Measurements from ENCODE around the gene PRR36.

Gene PRR36

DNA sequence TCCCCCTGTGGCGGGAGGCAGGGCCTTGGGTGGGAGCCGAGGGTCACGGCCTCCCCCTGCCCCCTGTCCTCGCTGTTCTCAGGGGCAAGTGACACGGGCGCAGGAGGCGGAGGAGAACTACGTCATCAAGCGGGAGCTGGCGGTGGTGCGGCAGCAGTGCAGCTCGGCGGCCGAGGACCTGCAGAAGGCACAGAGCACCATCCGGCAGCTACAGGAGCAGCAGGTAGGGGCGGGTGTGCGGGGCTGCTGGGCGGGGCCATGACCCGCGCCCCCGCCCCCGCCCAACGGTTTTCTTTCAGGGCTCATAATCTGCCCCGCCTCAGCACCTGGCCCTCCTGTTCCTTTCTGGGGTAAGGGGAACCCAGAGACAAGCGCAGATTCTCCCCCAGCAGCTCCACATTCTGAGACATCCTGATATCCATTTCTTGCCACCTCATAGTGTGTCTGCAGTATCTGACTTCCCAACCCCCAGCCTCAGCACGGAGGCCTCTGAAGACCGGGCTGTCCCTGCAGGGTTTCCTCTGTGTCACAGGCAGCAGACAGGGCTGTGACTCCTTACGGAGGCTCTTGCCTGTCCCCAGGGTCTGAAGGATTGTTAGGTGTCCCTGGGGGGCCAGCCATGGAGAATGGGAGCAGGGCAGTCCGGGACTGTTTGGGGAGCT is 15.9 kb downstream of the PRR36 start:
- no peak for DNase-seq

DNA sequence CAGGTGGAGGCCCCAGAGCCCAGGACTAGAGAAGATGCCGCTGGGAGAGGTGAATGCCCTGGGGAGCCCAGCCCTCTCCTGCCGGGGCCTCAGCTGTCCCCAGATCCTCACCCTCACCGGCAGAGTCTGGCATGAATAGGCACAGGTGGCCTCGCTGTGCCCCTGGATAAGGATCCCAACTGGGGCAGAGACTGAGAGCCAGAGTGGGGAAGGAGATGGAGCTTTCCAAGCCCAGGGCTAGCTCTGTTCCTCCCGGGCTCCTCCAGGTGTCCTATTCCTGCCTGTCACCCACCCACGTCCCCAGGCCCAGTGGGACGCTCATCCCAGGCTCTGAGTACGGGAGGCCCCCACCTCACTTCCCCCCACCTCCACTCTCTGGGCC is 16.5 kb downstream of the PRR36 start:
- no peak for DNase-seq

- DNase-seq = no peak
Measured at GRCh38 chr19:7856679-7857663, 17.2 kb downstream of the PRR36 start.

DNA sequence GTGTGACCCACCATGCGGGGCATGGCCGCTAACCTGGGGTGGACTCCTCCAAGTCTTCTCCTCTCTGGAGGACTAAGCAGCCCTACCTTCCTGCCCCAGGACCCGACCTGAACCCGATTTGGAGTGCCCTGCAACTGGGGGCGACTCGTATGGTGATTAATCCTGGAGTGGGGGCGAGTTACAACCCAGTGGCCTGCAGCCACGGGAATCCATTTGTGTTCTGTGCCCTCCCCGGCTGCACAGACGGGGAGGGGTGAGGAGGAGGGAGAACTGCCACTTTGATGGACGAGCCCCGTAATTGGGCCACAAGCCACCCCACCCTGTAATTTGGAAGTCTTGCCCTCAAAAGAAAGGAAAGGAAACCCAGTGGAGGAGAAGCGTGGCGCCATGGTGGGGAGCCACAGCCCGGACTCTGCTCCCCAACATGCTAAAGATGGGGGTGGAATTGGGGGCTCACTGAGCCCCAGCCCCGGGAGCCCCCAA is 18.0 kb downstream of the PRR36 start:
- no peak for DNase-seq

DNA sequence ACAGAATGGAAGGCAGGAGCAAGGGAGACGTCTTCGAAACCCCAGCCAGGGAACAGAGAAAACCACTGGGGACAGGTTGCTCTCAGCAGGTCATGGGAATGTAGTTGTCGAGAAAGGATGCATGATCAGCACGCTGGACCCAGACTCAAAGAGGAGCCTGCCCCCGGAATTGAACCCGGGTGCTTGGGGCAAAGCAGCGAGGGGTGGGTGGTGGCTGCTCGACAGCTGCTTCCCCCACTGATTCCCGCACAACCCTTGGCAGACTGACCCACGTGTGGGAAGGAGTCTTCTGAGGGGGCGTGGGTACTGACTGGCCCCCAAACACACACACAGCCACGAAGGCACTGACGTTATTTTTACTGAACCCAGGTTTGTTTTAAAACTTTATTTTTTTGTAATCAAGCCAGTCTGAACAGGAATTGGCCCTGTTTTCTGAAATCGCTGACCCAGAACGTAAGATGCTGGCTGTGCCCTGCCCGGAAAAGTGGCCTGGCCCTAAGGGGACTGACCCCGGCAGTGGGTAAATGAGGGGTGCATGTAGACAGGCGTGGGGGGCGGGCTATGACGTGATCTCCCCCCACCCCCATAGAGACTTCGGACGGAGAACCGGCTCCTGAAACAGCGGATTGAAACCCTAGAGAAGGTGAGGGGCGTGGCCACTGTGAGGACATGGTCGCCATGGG is 18.6 kb downstream of the PRR36 start:
- no peak for DNase-seq

DNA sequence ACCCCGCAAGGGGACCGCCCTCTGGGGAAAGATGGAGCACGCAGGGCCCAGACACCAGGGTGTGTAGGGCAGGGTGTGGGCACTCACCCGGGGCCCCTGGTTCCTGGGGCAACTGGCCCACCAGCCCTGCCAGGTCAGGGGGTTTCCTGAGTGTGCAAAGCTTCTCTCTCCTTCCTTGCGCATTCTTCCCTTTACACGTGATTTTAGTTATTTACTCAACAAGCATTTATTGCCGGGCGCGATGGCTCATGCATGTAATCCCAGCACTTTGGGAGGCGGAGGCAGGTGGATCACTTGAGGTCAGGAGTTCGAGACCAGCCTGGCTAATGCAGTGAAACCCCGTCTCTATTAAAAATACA is 20.4 kb downstream of the PRR36 start:
- no peak for DNase-seq

GRCh38 chr19:7852851-7853769 is 21.1 kb downstream of the PRR36 start:
- peak; percentile 76 for DNase-seq

DNA sequence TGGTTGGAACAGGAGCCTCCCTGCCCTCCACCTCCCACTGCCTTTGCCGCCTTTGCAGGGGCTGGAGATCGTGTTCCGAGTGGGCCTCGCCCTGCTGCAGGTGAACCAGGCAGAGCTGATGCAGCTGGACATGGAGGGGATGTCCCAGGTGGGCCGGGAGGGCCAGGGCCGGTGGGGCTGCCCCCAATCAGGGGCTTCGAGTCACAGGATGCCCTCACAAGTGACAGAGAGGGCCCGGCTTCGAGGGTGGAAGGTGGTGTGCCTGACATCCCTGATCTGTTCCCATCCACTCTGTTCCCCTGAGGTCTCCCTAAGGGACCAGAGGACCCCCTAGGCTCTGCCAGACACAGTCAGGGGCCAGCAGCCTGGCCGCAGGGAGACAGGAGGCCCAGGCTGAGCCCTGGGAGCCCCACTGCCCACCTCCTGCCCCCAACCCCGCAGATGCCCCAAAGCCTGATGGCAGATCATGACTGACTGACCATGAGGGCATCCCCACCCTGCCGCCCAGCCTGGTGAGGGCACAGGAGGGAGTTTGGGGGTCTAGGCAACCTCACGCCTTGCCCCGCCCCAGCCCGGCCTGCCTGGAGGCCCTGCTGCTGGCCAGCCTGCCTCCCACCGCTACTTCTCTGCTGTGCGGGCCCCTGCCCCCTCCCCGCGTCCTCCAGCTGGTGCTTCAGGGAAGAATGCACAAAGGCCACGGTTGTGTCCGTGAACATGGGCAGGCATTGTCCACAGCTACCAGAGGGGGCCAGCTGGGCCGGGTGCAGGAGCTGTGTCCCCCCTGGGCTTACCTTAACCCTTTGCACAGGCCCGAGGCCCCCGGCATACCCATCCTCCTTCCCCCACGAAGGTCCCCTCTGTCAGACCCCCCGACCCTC is 22.3 kb downstream of the PRR36 start:
- DNase-seq = no peak

DNA sequence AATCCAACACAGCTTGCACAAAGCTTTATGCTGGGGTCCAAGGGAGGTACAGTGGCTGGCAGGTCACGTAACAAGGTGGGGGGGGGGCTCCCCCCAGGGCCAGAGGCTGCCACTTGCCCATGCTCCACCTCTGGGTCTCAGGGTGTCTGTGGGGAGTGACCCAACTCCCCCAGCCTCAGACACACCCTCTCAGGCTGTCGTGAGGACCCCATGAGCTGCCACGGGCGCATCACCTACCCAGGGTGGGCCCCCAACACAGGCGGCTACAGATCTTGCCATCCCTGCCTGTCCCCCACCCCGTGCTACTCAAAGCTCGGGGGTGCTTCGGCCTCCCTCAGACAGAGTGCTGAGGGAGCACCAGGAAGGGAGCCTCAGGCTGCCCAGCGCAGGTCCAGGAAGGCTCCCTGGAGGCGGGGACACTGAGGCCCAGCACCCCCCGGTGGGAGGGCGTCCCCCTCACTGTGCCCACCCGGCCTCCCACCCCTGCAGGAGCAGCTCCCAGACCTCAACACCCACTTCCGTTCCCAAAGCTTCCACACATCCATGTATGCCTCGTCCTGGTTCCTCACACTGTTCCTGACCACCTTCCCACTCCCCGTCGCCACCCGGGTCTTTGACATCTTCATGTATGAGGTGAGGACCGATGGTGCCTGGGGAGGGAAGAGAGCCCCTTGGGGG is 23.1 kb downstream of the PRR36 start:
- DNase-seq = no peak

DNA sequence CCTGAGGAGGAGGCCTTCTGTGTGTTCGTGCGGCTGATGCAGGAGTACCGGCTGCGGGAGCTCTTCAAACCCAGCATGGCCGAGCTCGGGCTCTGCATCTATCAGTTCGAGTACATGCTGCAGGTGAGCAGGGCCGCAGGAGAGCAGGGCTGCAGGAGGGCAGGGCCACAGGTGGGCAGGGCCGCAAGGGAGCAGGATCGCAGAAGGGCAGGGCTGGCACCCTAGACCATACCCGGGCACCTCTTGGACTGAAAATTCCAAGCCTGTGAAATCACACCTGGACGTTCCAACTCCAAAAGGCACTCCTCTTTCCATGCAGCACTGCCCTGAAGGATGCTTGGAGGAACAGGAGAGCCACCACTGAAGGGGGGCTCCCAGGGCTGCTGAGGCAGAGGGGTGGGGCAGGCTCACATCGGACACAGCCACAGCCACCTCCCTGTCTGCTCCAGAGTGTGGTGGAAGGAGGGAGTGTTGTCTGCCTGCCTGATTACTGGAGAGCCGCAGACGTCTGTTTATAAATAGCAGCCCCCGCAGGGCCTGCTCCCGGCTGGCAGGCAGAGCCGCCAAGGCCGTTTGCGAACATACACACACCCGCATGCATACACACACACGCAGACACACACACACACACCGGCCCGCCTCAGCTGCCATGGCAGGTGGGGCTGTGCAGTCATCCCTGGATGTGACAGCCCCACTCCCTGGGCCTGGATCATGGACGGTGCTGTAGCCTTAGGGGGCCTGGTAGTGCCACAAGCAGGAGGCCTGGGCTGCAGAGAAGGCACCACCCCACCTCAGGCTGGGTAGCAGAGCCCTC is 24.0 kb downstream of the PRR36 start:
- no peak for DNase-seq

- no peak for DNase-seq
Measured at GRCh38 chr19:7849631-7849999, 24.6 kb downstream of the PRR36 start.

DNA sequence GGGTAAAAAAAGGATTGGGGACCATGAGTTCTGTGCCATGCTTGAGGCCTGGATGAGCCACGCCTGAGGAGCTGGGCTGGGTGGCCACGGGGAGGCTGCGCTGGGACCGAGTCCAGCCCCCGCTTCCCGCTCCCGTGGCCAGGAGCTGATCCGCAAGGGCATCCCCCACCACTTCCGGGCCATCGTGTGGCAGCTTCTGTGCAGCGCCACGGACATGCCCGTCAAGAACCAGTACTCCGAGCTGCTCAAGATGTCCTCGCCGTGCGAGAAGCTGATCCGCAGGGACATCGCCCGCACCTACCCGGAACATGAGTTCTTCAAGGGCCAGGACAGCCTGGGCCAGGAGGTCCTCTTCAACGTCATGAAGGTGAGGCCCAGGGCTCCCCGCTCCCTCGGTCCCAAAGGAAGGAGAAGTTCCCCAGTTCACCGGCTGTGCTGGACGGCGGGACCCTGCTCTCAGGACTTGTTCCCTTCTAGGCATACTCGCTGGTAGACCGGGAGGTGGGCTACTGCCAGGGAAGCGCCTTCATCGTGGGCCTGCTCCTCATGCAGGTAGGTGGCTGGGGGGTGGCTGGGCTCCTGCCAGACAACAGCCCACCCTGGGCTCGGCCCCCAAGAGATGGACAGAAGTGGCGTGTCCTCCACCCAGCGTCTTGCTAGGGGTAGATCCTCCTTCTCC is 25.3 kb downstream of the PRR36 start:
- no peak for DNase-seq

- no peak for DNase-seq
Measured at GRCh38 chr19:7847664-7848063, 26.5 kb downstream of the PRR36 start.

GRCh38 chr19:7846155-7846646 is 28.0 kb downstream of the PRR36 start:
- no peak for DNase-seq

DNA sequence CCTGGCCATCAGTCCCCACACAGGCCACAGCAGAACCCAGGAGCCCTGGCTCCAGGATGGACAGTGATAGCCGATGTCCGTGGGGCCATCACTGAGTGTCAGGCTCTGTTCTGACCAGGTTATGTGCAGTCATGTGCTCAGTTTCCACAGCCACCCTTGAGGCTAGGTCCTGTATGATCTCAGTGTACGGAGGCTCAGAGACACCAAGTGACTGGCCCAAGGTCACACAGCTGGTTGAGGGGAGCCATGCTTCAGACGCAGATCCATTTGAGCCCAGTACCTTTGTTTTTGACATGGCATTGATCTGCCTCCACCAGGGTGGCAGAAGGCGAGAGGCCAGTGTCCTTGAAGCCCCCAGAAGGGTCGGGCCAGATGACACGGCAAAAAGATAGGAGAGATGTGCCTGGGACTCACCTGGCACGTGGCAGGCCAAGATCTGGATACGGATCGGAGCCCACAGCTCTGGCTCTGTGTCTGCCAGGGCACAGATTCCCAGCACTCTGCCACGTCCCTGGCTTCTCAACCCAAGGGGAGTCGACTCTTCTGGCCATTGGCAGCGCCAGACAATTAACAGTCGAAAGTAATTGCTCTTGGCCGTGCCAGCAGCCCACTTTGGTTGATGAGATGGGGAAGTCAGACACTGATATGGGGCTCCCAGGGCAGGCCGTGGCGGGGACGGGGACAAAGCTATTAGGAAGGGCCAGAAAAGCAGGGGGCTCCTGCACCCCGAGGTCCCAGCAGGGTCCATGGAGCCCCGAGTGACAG is 28.6 kb downstream of the PRR36 start:
- DNase-seq = no peak

DNA sequence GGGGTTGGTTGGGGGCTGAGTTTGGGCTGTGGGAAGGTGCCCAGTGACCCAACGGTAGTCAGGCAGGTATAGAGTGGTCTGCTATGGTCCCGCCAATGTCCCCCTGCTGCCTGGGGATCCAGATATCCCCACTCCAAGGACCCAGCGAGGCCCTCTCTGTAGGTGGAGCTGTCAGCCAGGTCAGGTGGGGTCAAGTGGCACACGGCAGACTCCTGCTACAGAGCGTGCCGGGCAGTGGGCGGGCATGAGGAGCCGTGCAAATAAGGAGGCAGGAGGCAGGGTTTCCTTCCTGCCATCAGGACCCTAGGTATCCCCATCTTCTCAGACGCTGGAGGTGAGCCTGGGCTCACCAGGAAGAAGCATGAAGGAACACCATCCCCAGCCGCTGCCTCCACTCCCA is 29.2 kb downstream of the PRR36 start:
- no peak for DNase-seq

- DNase-seq = no peak
Measured at GRCh38 chr19:7844405-7844804, 29.8 kb downstream of the PRR36 start.

GRCh38 chr19:7843521-7843920 is 30.7 kb downstream of the PRR36 start:
- no peak for DNase-seq
